Activated CD4-positive, alpha-beta T cell treated with anti-CD3 and anti-CD28 coated beads, Interleukin-2, amount 50 U/mL, for 24 hours (primary cell): Measurements from ENCODE around the gene TAAR8.
"Not testable (repeated sequence)": the region's sequence is repeated elsewhere in the genome, so short reads cannot be mapped to it uniquely, and the experiment has no call there.

ENCODE experiments used
- DNase-seq, 2 donors: peaks; one replicate each; pipeline ENCODE4 v3.0.0-alpha.2; 2020; ENCODE audit warnings: low read depth in 1 of 2, low spot score in 1 of 2

Gene TAAR8

DNA sequence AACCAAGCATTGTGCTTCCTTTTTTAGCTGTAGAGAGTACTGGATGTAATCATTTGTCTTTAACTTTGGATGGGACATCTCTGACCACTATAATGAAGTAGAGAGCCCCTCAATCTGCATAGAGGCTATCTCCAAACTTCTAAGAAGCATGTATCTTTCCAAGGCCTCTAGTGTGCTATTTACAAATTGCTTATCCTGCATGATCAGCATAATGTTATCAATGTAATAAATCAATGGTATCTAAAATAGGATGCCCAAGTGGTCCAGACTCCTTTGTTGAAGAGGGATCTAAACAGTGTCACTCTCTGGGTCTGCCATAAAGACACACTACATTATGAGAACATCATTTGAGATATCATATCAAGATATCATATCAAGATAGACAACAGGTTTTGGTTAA is 7.6 kb upstream of the TAAR8 start:
- DNase-seq, result no peak

DNA sequence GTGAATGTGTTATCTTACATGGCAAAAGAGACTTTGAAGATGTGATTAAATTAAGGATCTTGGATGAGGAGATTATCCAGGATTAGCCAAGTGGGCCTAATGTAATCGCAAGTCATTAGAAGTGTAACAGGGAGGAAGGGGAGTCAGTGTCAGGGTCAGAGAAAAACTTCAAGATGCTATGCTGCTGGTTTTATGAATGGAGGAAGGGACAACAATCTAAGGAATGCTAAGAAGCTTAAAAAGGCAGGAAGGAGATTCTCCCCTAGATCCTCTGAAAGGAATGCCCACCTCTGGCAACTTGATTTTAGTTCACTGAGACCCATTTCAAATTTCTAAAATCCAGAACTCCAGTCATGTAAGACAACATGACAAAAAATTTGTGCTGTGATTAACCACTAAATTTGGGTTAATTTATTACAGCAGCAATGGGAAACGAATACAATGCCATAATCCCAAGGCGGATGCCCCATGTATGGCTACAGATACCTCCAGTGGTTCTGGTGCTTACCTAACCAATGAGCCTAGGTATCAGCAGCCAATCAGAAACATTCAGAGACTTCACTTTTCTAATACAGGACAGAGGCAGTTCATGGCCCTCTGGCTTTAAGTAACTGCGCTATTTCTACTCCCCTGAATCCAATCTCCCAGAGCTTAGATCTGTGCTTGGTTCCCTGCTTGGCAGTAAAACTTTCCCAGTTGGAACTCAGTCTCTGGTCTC is 3.6 kb upstream of the TAAR8 start:
- DNase-seq, result no peak

DNA sequence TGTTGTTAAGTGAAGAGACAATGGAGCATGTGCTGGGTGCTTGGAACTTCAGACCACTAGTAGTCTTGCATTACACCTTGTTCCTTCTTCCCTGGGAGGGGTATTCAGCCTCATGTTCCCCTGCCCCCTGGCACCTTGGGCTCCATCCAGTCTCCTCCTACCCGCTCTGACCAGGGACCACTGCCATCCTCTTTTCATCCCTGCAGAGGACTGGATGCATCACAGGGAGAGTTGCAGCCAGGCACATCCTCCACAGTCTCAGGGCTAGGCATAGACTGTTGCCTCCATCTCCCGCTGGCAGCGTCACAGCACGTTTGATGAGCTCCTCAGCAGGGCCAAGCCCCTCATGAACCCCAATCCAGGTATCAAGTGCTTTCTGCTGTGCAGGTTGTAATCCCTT is 1.3 kb upstream of the TAAR8 start:
- DNase-seq, result no peak

DNA sequence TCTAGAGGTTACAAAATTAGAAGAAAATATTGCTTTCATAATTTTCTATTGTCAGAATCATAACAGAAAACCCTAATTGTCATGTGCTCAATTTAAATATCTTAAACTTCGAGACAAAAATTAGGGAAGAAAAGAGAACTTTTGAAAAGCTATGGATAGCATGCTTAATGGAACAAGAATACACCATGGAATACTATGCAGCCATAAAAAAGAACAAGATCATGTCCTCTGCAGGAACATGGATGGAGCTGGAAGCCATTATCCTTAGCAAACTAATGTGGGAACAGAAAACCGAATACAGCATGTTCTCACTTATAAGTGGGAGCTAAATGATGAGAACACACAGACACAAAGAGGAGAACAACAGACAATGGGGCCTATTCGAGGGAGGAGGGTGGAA is 7.6 kb downstream of the TAAR8 start:
- not testable (repeated sequence) for DNase-seq

DNA sequence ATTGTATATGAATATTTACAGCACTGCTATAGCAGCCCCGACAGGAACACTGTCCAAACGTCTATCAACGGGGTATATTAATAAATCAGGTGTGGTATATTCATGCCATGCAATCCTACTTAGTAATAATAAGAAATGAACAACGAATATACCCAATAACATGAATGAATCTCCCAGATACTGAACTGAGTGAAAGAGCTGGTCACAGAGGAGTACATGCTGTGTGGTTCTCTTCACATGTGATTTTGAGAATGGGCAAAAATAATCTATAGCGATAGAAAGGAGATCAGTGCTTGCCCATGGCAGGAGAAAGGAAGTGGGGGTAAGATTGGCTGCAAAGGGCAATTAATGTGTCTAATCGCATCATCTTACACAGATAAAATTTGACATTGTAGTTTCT is 13.9 kb downstream of the TAAR8 start:
- DNase-seq, result no peak

DNA sequence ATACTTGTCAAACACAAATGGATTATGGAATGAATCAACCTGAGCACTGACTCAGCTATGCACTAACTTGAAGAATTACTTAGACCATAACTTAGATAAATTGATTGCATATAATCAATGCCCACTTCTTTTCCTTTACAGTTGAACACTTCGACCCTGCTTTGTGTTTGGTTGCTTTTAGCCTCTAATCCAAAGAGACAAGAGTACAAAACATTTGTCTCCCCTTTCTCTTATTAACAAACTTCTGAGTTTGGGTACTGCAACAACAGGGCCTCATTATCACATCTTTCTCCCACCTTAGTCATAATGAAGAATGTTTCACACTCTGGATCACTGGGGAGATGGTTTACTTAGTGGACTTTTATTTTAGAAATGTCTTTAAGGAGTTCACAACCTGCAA is 15.1 kb downstream of the TAAR8 start:
- no peak for DNase-seq

DNA sequence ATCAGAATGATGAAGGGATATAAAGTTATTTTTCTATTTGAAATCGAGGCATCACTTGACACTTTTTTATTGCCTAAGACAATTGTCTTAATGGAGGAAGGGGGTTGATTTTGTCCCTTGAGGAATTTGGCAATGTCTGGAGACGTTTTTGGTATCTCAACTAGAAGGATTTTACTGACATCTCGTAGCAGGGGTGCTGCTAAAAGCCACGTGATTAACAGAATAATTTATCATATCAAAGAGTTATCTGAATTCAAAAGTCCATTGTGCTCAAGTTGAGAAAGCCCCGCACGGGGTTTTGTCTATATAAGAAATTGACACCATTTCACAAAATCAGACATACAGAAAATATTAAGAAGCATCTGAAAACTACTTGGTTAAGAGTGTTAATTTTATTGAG is 16.1 kb downstream of the TAAR8 start:
- DNase-seq, result no peak

DNA sequence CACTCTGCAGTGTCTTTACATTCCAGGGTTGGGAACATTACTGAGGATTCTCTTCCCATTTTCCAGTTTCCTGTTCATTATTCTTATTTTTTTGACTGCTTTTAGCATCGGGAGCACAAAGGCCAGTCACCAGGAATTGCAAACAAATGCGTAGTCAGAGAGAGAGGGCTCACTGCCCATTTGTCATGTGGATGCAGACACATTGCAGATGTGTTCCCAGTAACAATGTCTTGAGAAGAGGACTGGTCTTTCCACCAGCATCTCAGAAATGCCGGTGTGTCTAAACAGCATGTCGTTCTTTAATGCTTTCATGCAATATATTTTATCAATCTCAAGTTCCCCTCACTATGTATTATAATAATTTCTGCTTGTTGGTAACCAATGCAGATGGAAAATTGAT is 16.7 kb downstream of the TAAR8 start:
- no peak for DNase-seq

DNA sequence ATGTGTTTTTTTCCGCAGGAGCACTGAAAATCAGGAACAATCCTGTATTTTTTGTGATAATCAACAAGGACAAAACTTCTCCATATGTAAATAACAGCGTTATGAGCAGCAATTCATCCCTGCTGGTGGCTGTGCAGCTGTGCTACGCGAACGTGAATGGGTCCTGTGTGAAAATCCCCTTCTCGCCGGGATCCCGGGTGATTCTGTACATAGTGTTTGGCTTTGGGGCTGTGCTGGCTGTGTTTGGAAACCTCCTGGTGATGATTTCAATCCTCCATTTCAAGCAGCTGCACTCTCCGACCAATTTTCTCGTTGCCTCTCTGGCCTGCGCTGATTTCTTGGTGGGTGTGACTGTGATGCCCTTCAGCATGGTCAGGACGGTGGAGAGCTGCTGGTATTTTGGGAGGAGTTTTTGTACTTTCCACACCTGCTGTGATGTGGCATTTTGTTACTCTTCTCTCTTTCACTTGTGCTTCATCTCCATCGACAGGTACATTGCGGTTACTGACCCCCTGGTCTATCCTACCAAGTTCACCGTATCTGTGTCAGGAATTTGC is 17.8 kb downstream of the TAAR8 start, which contains the start of gene TAAR6:
Gene TAAR6 (plus strand): TSS at position 102 of the 557 bp plus-strand sequence. CDS start 0 bp downstream, at position 102.
- DNase-seq, result no peak

DNA sequence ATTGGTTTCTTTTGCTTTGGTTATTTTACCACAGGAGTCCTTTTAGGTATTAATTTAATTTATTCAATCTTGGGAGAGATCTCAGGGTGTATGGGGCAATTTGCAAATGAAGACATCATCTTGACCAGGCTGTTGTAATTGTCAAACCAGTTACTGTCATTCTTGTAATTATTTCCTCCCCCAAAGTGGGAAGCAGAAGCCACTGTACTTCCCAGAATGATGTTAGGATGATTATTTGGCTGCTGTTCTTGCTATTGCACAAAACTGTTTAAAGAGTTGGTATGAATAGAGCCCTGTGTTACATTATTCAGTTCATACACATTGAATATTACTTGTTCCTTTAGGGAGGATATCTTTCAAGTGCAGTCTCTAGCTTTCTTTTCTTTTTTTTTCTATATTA is 19.3 kb downstream of the TAAR8 start:
- DNase-seq, result no peak

DNA sequence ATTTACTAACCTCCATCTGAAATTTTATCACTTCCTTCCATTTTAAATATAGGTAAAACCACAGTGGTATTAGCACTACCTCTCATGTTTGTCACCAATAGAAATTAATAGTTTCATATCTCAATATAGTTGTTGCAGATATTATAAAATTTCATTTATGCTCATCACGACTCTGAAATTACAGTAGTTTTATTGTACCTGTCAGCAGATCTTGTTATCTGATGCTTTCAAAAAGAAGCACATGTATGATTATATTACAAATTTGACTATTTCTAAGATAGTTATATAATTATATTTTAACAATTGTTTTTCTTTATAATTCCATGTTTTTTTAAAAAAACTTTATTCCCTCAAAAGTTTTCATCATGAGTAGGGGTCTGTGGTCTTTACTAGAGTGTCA is 32.2 kb downstream of the TAAR8 start:
- no peak for DNase-seq

DNA sequence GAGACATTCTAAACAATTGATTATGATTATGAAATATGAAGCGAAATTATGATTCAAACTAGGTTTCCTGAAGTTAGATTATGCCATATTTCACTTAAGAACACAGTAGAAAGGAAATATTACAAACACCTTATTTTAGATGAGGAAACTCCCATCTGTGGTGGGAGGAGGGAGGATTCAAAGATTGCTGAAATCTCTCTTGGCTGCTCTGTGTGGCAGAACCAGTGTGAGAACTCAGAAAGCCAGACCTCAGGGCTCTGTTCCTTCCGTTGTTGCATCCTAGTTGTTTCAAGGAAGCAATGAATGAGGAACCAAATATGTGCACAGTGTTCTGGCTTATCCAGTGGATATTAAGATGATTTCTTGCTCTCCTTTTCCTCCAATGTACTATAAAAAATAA is 35.0 kb downstream of the TAAR8 start:
- no peak for DNase-seq

DNA sequence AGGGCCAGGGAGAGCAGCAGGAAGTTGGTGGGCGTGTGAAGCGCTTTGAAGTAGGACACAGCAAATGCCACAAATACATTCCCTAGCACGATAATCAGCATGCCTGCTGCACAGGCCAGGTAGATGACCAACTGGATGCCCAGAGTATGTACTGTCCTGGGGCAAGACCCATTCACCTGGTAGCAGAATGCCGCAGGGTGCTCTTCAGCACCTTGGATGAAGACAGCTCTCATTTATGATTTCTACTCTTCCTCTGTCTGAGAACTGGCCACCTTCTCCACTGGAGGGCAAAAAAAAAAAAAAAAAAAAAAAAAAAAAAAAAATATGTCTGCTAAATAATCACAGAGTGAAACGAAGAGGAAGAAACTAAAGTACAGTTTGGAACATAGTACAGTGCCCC is 37.0 kb downstream of the TAAR8 start, which contains the start of gene TAAR5:
Gene TAAR5 (minus strand): TSS at position 288 of the 400 bp plus-strand sequence. CDS start 55 bp downstream, at position 233.
- DNase-seq, result no peak

DNA sequence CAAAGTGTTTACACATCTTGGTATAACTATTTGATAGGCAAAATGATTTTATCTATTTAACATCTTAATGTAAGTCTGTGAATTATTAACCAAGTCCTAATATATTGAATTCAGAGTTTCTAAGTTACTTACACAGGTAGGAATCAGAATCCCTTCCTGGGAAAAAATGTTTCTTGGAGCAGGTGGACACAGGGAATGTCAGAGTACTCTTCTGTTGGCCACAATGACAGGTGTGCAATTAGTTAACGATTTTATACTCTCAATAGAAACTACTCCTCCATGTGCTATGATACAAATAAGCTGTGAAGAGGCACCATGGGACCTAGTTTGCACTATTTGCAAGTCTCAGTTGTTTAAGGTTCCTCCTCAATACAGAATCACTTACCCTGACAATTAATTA is 37.9 kb downstream of the TAAR8 start:
- no peak for DNase-seq

DNA sequence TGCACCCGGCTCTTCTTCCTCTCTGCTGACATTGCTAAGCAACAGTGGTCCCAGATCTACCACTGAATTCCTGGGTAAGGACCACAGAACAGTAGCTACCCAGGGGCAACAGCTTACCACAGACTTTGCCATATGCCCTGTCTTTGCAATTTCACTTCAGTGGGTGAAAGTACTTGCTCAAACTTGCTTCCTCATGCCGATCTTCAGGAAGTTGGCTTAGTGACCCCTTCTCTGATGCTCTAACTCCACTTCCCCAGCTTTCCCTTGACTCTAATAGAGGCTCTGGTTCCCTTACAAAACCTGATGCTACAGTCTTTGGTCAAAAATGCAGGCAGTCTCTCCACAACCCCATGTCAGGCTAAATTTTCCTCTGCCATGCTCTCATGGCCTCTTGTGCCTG is 40.4 kb downstream of the TAAR8 start:
- DNase-seq, result no peak

DNA sequence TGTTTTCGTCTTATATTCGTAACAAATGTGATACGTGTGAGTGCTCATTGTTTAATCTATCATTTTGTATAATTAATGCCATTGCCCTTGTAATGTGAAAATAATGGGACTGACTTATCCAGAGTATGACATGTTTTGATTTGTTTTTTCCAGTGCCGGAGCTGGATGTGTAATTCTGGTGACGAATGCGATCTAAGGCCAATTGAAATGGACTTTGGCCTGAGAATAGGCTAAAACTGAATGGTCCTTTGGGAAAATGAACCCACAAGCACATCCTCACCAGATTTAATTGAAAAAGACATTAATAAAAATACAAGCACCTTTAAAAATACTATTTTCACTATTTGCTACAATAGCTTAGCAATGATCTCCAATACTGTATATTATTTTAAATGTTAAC is 43.7 kb downstream of the TAAR8 start:
- DNase-seq, result no peak

DNA sequence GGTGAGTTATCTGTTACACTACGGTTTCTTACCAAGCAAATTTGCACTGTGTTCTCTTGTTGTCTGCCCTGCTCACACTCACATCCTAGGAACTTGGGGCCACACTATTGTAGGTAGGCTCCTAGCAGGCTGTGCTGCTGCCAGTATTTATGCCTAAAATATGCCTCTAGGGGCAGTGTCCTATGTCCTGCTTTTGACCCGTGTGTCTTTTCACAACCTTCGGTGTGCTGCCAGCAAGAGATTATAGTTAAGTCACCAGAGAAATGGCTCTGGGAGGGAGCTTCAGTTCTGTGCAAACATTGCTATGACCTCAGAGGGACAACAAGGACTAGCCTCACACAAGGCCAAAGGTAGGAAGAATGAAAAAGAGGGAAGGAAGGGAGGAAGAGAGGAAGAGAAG is 46.0 kb downstream of the TAAR8 start:
- no peak for DNase-seq

DNA sequence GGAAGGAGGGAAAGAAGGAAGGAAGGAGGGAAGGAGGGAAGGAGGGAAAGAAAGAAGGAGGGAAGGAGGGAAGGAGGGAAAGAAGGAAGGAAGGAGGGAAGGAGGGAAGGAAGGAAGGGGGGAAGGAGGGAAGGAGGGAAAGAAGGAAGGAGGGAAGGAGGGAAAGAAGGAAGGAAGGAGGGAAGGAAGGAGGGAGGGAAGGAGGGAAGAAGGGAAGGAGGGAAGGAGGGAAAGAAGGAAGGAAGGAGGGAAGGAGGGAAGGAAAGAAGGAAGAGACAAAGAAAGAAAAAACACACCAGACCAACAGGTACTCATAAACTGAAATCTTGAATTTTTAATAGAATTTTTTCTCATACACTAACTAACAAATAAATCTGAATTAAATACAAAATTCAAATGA is 48.4 kb downstream of the TAAR8 start:
- DNase-seq, result not testable (repeated sequence)
